HEK293 (cell line): ENCODE data around the gene RAF1.

Experiments
- TCF7L2 ChIP-seq: IDR thresholded peaks from 2 replicates; pipeline ENCODE4 v1.6.1; 2011; ENCODE audit warnings: low read depth, mild to moderate bottlenecking, inconsistent platforms, low read length, moderate library complexity, borderline replicate concordance
- ZBTB49 ChIP-seq: fragments of 450-650 bp; formaldehyde crosslinking; IDR thresholded peaks from 2 replicates; pipeline ENCODE4 v1.5.1; 2016; ENCODE audit warnings: missing biosample characterization, missing genetic modification characterization, low read depth
- ZNF23 ChIP-seq: fragments of 450-650 bp; formaldehyde crosslinking; IDR thresholded peaks from 2 replicates; pipeline ENCODE4 v1.5.1; 2016; ENCODE audit warnings: missing biosample characterization, missing genetic modification characterization, borderline replicate concordance
- ZNF280C ChIP-seq: fragments of 450-650 bp; formaldehyde crosslinking; IDR thresholded peaks from 2 replicates; pipeline ENCODE4 v1.5.1; 2016; ENCODE audit warnings: missing biosample characterization, missing genetic modification characterization
- ZNF544 ChIP-seq: fragments of 450-650 bp; formaldehyde crosslinking; IDR thresholded peaks from 2 replicates; pipeline ENCODE4 v1.5.0; 2017; ENCODE audit warnings: missing biosample characterization, missing genetic modification characterization
- ZSCAN18 ChIP-seq: fragments of 450-650 bp; formaldehyde crosslinking; IDR thresholded peaks from 2 replicates; pipeline ENCODE4 v1.5.1; 2016; ENCODE audit warnings: missing biosample characterization, missing genetic modification characterization
- TF ChIP-seq, protein P1 (sequence below): fragments of 450-650 bp; formaldehyde crosslinking; IDR thresholded peaks from 2 replicates; pipeline ENCODE4 v1.5.1; 2016; ENCODE audit warnings: missing biosample characterization, missing genetic modification characterization
- TF ChIP-seq, protein P2 (sequence below): sonication (generic); formaldehyde crosslinking; IDR thresholded peaks from 2 replicates; pipeline ENCODE4 v1.8.1; 2022; ENCODE audit warnings: mild to moderate bottlenecking, moderate library complexity, missing genetic modification reagents

DNA sequence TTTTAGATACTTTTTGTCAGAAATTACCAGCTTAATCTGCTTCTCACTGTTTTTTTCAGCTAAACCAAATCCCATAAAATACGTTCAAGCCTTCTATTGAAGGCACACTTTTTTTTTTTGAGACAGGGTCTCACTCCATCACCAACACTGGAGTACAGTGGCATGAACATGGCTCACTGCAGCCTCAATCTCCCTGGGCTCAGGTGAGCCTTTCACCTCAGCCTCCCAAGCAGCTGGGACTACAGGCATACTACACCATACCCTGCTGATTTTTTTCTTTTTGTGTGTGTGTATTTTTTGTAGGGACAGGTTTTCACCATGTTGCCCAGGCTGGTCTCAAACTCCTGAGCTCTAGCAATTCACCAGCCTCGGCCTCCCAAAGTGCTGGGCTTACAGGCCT lies 3.7 kb downstream of the RAF1 start:
- TF ChIP-seq, protein P1, sequence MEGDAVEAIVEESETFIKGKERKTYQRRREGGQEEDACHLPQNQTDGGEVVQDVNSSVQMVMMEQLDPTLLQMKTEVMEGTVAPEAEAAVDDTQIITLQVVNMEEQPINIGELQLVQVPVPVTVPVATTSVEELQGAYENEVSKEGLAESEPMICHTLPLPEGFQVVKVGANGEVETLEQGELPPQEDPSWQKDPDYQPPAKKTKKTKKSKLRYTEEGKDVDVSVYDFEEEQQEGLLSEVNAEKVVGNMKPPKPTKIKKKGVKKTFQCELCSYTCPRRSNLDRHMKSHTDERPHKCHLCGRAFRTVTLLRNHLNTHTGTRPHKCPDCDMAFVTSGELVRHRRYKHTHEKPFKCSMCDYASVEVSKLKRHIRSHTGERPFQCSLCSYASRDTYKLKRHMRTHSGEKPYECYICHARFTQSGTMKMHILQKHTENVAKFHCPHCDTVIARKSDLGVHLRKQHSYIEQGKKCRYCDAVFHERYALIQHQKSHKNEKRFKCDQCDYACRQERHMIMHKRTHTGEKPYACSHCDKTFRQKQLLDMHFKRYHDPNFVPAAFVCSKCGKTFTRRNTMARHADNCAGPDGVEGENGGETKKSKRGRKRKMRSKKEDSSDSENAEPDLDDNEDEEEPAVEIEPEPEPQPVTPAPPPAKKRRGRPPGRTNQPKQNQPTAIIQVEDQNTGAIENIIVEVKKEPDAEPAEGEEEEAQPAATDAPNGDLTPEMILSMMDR (tag by site-specific recombination) = no peak
- TF ChIP-seq ZSCAN18 (no peak), TCF7L2 (no peak), ZNF280C (no peak), ZBTB49 (tag by site-specific recombination) (no peak), ZNF23 (no peak), ZNF544 (tag by site-specific recombination) (no peak)
- TF ChIP-seq, protein P2, sequence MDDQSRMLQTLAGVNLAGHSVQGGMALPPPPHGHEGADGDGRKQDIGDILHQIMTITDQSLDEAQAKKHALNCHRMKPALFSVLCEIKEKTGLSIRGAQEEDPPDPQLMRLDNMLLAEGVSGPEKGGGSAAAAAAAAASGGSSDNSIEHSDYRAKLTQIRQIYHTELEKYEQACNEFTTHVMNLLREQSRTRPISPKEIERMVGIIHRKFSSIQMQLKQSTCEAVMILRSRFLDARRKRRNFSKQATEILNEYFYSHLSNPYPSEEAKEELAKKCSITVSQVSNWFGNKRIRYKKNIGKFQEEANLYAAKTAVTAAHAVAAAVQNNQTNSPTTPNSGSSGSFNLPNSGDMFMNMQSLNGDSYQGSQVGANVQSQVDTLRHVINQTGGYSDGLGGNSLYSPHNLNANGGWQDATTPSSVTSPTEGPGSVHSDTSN (CRISPR knock-in tag) = no peak
